Measurements from ENCODE around the gene HPCAL4. TPM values are rescaled to one million over a fixed set of nuclear protein-coding genes. Genes with fewer than 3 reads are reported as not detected.

The HPCAL4 gene
- total and polyA plus RNA-seq, 9 of the 15 experiments (the other 6 are each of a cell fraction or from before 2014, with no cell fraction given) = 0.01 to 0.04 (median 0.04) TPM; not detected in 4

DNA sequence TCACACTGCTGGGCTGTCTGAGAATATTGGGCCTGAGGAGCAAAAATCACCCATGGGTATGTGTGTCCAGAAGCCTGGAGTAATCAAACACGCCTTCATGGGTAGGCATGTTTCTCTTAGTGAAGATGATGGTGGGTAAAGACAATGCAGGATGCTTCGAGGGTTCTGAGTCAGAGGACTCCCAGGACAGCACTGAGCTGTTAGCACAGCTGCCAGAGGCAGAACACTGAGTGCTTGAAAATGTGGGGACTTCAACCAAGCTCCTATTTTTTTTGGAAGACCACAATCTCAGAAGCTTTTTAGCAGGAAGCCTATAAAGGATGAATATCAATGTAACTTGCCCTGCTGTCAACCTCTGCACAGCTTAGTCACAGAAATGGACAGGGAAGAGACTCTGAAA, 11.4 kb downstream of the HPCAL4 start (continued):
- TF ChIP-seq CHD4 (IDR thresholded peaks at IDR 0.05; ENCODE audit: insufficient read depth, insufficient replicate concordance, low read depth, low read length, poor library complexity, severe bottlenecking) = no peak

DNA sequence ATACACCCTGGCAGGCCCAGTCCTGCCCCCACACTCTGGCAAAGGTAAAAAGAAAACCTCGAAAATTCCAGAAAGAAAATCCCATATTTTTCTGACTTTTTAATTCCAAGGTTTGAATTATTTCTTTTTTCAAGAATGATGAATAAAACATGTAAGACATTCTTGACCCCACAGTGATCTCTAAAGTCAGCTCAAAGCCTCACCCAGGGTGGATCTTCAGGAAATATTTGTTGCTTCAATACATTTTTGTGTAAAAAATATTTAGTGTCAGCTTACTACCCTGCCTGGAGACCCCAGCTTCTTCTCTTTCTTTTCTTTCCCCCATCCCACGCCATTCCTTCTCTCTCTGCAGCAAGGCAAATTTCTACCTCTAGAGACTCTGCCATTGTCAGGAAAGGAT, 12.3 kb downstream of the HPCAL4 start:
- no peaks in the 10 kb centered on the region for H3K79me2 ChIP-seq (ENCODE audit: control insufficient read depth, insufficient read depth, low read length)
- no peaks in the 10 kb centered on the region for H3K36me3 ChIP-seq (ENCODE audit: control insufficient read depth, insufficient read depth, low read length)
- ChIA-PET CTCF (ENCODE audit: low intra/inter-chr PET ratio) (no interaction called here), POLR2A (interaction anchor here (1.6 kb wide), 1 partner anchor 10 kb away, joined by 3 read pairs; no protein-coding TSS in a partner anchor)
- DNase-seq (ENCODE audit: extremely low read depth in 1 of 4, low spot score in 3 of 4) = no peak
- H3K4me2 ChIP-seq (ENCODE audit: insufficient read depth, low read length) = no peak overlapping the region
- H3K4me3 ChIP-seq = no peak overlapping the region
- peaks cover 4 to 15% of the 10 kb centered on the region in 2 experiments for H3K4me1 ChIP-seq (replicated peaks in 1 of 2; ENCODE audit: control insufficient read depth in 2 of 2, insufficient read depth in 2 of 2, low read length in 2 of 2)
- no peak overlapping the region for H2AFZ ChIP-seq (ENCODE audit: low read depth, low read length)
- H3K27me3 ChIP-seq (ENCODE audit: control insufficient read depth in 2 of 2, insufficient read depth in 2 of 2, low read length in 2 of 2) = peaks cover 25 to 38% of the 10 kb centered on the region in 2 experiments; a peak in 4 of 5 replicates
- H4K20me1 ChIP-seq (replicated peaks; ENCODE audit: control insufficient read depth, insufficient read depth, low read length) = no peaks in the 10 kb centered on the region
- no peak overlapping the region for H3K27ac ChIP-seq (ENCODE audit: extremely low read depth, low read depth, low read length)
- H3K9me3 ChIP-seq (replicated peaks; ENCODE audit: control insufficient read depth, insufficient read depth, low read depth, low read length) = no peaks in the 10 kb centered on the region
- in situ Hi-C loops (cut with MboI) (no loop called here), intact Hi-C loops (cut with micrococcal nuclease) (no loop called here)
- H3K9me1 ChIP-seq (ENCODE audit: control insufficient read depth, insufficient read depth, low read length) = no peaks in the 10 kb centered on the region
- H3K9ac ChIP-seq (ENCODE audit: insufficient read depth in 1 of 2, low read depth in 2 of 2, low read length in 2 of 2) = no peak overlapping the region
- 27% methylated on average over 2 of the region's 2 CpGs for WGBS (ENCODE audit: insufficient coverage, low coverage, missing lambda C conversion rate)
- BruUV-seq (replicated peaks) = no TSS peak
- no peak for ATAC-seq
- no peak for FAIRE-seq
- TF ChIP-seq, protein P1, sequence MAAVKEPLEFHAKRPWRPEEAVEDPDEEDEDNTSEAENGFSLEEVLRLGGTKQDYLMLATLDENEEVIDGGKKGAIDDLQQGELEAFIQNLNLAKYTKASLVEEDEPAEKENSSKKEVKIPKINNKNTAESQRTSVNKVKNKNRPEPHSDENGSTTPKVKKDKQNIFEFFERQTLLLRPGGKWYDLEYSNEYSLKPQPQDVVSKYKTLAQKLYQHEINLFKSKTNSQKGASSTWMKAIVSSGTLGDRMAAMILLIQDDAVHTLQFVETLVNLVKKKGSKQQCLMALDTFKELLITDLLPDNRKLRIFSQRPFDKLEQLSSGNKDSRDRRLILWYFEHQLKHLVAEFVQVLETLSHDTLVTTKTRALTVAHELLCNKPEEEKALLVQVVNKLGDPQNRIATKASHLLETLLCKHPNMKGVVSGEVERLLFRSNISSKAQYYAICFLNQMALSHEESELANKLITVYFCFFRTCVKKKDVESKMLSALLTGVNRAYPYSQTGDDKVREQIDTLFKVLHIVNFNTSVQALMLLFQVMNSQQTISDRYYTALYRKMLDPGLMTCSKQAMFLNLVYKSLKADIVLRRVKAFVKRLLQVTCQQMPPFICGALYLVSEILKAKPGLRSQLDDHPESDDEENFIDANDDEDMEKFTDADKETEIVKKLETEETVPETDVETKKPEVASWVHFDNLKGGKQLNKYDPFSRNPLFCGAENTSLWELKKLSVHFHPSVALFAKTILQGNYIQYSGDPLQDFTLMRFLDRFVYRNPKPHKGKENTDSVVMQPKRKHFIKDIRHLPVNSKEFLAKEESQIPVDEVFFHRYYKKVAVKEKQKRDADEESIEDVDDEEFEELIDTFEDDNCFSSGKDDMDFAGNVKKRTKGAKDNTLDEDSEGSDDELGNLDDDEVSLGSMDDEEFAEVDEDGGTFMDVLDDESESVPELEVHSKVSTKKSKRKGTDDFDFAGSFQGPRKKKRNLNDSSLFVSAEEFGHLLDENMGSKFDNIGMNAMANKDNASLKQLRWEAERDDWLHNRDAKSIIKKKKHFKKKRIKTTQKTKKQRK (IDR thresholded peaks at IDR 0.05; ENCODE audit: borderline replicate concordance, low read depth, low read length) = no peak
- TF ChIP-seq NFATC3 (IDR thresholded peaks at IDR 0.05) (no peak), KLF16 (IDR thresholded peaks at IDR 0.05) (no peak), RBM22 (IDR thresholded peaks at IDR 0.05; ENCODE audit: low read depth, low read length, poor library complexity, severe bottlenecking) (no peak), MAFF (IDR thresholded peaks at IDR 0.05; ENCODE audit: low read length) (no peak), NBN (IDR thresholded peaks at IDR 0.05; ENCODE audit: low read depth) (no peak), ZNF76 (CRISPR knock-in tag; IDR thresholded peaks at IDR 0.05; ENCODE audit: borderline replicate concordance) (no peak), MAZ (CRISPR knock-in tag; conservative IDR thresholded peaks at IDR 0.05 in 1 of 2, IDR thresholded peaks at IDR 0.05 in 1 of 2) (no peak), SREBF1 (IDR thresholded peaks at IDR 0.05; ENCODE audit: borderline replicate concordance, low read depth, low read length) (no peak), E4F1 (CRISPR knock-in tag; IDR thresholded peaks at IDR 0.05; ENCODE audit: borderline replicate concordance) (no peak), MCM7 (IDR thresholded peaks at IDR 0.05) (no peak), TRIM24 (IDR thresholded peaks at IDR 0.05) (no peak)
- TF ChIP-seq, protein P2, sequence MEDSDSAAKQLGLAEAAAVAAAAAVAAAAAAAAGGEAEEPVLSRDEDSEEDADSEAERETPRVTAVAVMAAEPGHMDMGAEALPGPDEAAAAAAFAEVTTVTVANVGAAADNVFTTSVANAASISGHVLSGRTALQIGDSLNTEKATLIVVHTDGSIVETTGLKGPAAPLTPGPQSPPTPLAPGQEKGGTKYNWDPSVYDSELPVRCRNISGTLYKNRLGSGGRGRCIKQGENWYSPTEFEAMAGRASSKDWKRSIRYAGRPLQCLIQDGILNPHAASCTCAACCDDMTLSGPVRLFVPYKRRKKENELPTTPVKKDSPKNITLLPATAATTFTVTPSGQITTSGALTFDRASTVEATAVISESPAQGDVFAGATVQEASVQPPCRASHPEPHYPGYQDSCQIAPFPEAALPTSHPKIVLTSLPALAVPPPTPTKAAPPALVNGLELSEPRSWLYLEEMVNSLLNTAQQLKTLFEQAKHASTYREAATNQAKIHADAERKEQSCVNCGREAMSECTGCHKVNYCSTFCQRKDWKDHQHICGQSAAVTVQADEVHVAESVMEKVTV (CRISPR knock-in tag; IDR thresholded peaks at IDR 0.05) = no peak
